Neutrophil (primary cell): ENCODE measurements around the gene NTN5.
"Not testable (repeated sequence)": the region's sequence is repeated elsewhere in the genome, so short reads cannot be mapped to it uniquely, and the experiment has no call there.

Source experiments
- H3K27ac ChIP-seq: fragments of 200-600 bp; sonication (generic); 2 replicates; pipeline ENCODE4 v1.5.1; 2016; ENCODE audit warnings: mild to moderate bottlenecking, moderate library complexity
- H3K27me3 ChIP-seq: fragments of 200-600 bp; sonication (generic); 2 replicates; pipeline ENCODE4 v1.6.0; 2016; ENCODE audit warnings: mild to moderate bottlenecking
- H3K36me3 ChIP-seq: fragments of 200-600 bp; sonication (generic); 2 replicates; pipeline ENCODE4 v1.5.1; 2017
- H3K4me1 ChIP-seq, 2 experiments: fragments of 200-600 bp in 1 of 2; sonication (generic) in 1 of 2; 1 replicate in 1 of 2; 2 replicates in 1 of 2; pipeline versions ENCODE4 v1.5.1 to v1.6.1; 2013 to 2016; ENCODE audit warnings: low read depth in 1 of 2, low read length in 1 of 2, mild to moderate bottlenecking in 1 of 2, moderate library complexity in 1 of 2; ENCODE audit not compliant: control insufficient read depth in 1 of 2, insufficient read depth in 1 of 2
- H3K4me3 ChIP-seq, 2 experiments: fragments of 200-600 bp in 1 of 2; sonication (generic) in 1 of 2; 1 replicate in 1 of 2; 2 replicates in 1 of 2; pipeline ENCODE4 v1.5.1; 2013 to 2016; ENCODE audit warnings: low read depth in 1 of 2, low read length in 1 of 2, mild to moderate bottlenecking in 1 of 2, moderate library complexity in 1 of 2
- H3K9me3 ChIP-seq: fragments of 200-600 bp; sonication (generic); 2 replicates; pipeline ENCODE4 v1.5.1; 2016
- CTCF ChIP-seq: fragments of 200-600 bp; sonication (generic); IDR thresholded peaks from 2 replicates; pipeline ENCODE4 v1.5.1; 2016; ENCODE audit warnings: antibody characterized with exemption

The NTN5 gene

GRCh38 chr19:48635263-48635965 is 37.4 kb downstream of the NTN5 start:
- H3K27me3 ChIP-seq, result no peaks in the 10 kb centered on the region
- peak overlapping the region; percentile 96 for H3K27ac ChIP-seq
- peaks cover 30% of the 10 kb centered on the region for H3K36me3 ChIP-seq
- no peak for TF ChIP-seq CTCF
- no peaks in the 10 kb centered on the region for H3K9me3 ChIP-seq
- peak overlapping the region; percentile 87 to 90 for H3K4me3 ChIP-seq
- H3K4me1 ChIP-seq, result peaks cover 64 to 74% of the 10 kb centered on the region in 2 experiments

- H3K4me3 ChIP-seq, result peak overlapping the region; percentile 87 to 90
- H3K27me3 ChIP-seq, result no peaks in the 10 kb centered on the region
- TF ChIP-seq CTCF, result peak; percentile 9
- peak overlapping the region; percentile 96 for H3K27ac ChIP-seq
- H3K4me1 ChIP-seq, result peaks cover 71 to 77% of the 10 kb centered on the region in 2 experiments
- no peaks in the 10 kb centered on the region for H3K9me3 ChIP-seq
- peaks cover 37% of the 10 kb centered on the region for H3K36me3 ChIP-seq
These were observed 38.2 kb downstream of the NTN5 start for GRCh38 chr19:48634424-48635262.

- H3K9me3 ChIP-seq, result no peaks in the 10 kb centered on the region
- H3K4me1 ChIP-seq, result peaks cover 69 to 72% of the 10 kb centered on the region in 2 experiments
- no peak for TF ChIP-seq CTCF
- H3K27me3 ChIP-seq, result no peaks in the 10 kb centered on the region
- H3K4me3 ChIP-seq, result peak overlapping the region; percentile 37 to 87
- H3K27ac ChIP-seq, result peak overlapping the region; percentile 96
- peaks cover 44% of the 10 kb centered on the region for H3K36me3 ChIP-seq
These were observed 38.8 kb downstream of the NTN5 start for GRCh38 chr19:48634036-48634342.

GRCh38 chr19:48633148-48634035 is 39.4 kb downstream of the NTN5 start:
- peaks cover 50% of the 10 kb centered on the region for H3K36me3 ChIP-seq
- no peaks in the 10 kb centered on the region for H3K9me3 ChIP-seq
- peaks cover 63 to 66% of the 10 kb centered on the region in 2 experiments for H3K4me1 ChIP-seq
- peak overlapping the region; percentile 96 for H3K27ac ChIP-seq
- no peaks in the 10 kb centered on the region for H3K27me3 ChIP-seq
- H3K4me3 ChIP-seq, result peak overlapping the region in 1 of 2 experiments; percentile 87
- no peak for TF ChIP-seq CTCF

- H3K36me3 ChIP-seq, result peaks cover 54% of the 10 kb centered on the region
- no peaks in the 10 kb centered on the region for H3K27me3 ChIP-seq
- H3K9me3 ChIP-seq, result no peaks in the 10 kb centered on the region
- peak overlapping the region; percentile 96 for H3K27ac ChIP-seq
- H3K4me1 ChIP-seq, result peaks cover 57 to 63% of the 10 kb centered on the region in 2 experiments
- no peak overlapping the region for H3K4me3 ChIP-seq
- TF ChIP-seq CTCF, result no peak
These were observed 40.1 kb downstream of the NTN5 start for GRCh38 chr19:48632692-48633147.

- H3K27me3 ChIP-seq, H3K4me3 ChIP-seq, H3K9me3 ChIP-seq: not testable (repeated sequence)
- Histone ChIP-seq H3K36me3 (peaks cover 54% of the 10 kb centered on the region), H3K4me1 (peaks cover 54 to 59% of the 10 kb centered on the region in 2 experiments), H3K27ac (peak overlapping the region; percentile 96)
These were observed 40.5 kb downstream of the NTN5 start for GRCh38 chr19:48632286-48632685.
